Endothelial cell (in vitro differentiated cells): Measurements from ENCODE around the gene RAB11FIP2. TPM values are rescaled to one million over a fixed set of nuclear protein-coding genes. Genes with fewer than 3 reads are reported as not detected.

ENCODE experiments used
- DNase-seq: peaks from one replicate; pipeline ENCODE4 v3.0.0; 2021; ENCODE audit warnings: low spot score
- H3K27ac Mint-ChIP-seq: one replicate; pipeline ENCODE4 v1.8.0; 2021; ENCODE audit warnings: mixed read lengths, inconsistent platforms; ENCODE audit not compliant: unreplicated experiment
- H3K27me3 Mint-ChIP-seq: one replicate; pipeline ENCODE4 v1.8.0; 2021; ENCODE audit warnings: mild to moderate bottlenecking, moderate library complexity, mixed read lengths, inconsistent platforms; ENCODE audit not compliant: unreplicated experiment
- H3K36me3 Mint-ChIP-seq: one replicate; pipeline ENCODE4 v1.8.0; 2021; ENCODE audit warnings: mild to moderate bottlenecking, low read depth, mixed read lengths, inconsistent platforms; ENCODE audit not compliant: unreplicated experiment
- H3K4me1 Mint-ChIP-seq: one replicate; pipeline ENCODE4 v1.8.0; 2021; ENCODE audit warnings: mild to moderate bottlenecking, mixed read lengths, inconsistent platforms; ENCODE audit not compliant: unreplicated experiment
- H3K4me3 Mint-ChIP-seq: one replicate; pipeline ENCODE4 v1.8.0; 2021; ENCODE audit warnings: mild to moderate bottlenecking, mixed read lengths, inconsistent platforms; ENCODE audit not compliant: unreplicated experiment
- H3K9me3 Mint-ChIP-seq: one replicate; pipeline ENCODE4 v1.8.0; 2021; ENCODE audit warnings: mixed read lengths, inconsistent platforms; ENCODE audit not compliant: unreplicated experiment
- total RNA-seq: library from RNA; stranded (reverse); fragmentation: NEBNext Ultra II Directional; extraction: Animal tissue kit (Norgen Biotek cat#: 25700); gene quantifications from one replicate; pipeline ENCODE4 v1.2.1, GENCODE V29; 2021; ENCODE audit not compliant: unreplicated experiment
- TF ChIP-seq, protein P1 (sequence below): fragments of 200-600 bp; sonication (generic); IDR thresholded peaks from one replicate; pipeline ENCODE4 v1.5.0; 2021; ENCODE audit warnings: antibody characterized with exemption; ENCODE audit not compliant: unreplicated experiment

RAB11FIP2 gene
- total RNA-seq, 1 donor from 2014 or later, result 10.9 TPM

DNA sequence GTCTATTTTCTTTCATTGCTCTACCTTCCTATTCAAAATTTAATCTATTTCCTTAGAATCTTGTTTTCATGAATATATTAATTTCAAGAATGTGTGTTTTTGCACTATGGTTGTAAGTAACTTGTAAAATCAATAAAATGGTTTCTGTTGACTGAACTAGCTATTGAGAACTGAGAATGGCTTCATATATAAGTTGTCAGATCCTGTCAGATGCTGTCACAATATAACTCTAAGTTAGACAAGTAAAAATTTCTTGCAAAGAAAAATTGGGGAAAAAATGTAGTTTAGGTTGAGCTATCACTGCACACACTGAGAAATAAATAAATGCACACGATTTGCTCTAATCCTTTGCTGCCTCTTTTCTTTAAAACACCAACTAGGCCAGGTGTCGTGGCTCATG is 89.8 kb downstream of the RAB11FIP2 start:
- no peaks in the 10 kb centered on the region for H3K9me3 Mint-ChIP-seq
- peaks cover 1% of the 10 kb centered on the region for H3K27me3 Mint-ChIP-seq
- no peaks in the 10 kb centered on the region for H3K4me1 Mint-ChIP-seq
- TF ChIP-seq, protein P1, sequence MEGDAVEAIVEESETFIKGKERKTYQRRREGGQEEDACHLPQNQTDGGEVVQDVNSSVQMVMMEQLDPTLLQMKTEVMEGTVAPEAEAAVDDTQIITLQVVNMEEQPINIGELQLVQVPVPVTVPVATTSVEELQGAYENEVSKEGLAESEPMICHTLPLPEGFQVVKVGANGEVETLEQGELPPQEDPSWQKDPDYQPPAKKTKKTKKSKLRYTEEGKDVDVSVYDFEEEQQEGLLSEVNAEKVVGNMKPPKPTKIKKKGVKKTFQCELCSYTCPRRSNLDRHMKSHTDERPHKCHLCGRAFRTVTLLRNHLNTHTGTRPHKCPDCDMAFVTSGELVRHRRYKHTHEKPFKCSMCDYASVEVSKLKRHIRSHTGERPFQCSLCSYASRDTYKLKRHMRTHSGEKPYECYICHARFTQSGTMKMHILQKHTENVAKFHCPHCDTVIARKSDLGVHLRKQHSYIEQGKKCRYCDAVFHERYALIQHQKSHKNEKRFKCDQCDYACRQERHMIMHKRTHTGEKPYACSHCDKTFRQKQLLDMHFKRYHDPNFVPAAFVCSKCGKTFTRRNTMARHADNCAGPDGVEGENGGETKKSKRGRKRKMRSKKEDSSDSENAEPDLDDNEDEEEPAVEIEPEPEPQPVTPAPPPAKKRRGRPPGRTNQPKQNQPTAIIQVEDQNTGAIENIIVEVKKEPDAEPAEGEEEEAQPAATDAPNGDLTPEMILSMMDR, result no peak
- H3K36me3 Mint-ChIP-seq, result no peaks in the 10 kb centered on the region
- no peak overlapping the region for H3K4me3 Mint-ChIP-seq
- H3K27ac Mint-ChIP-seq, result no peak overlapping the region
- no peak for DNase-seq

DNA sequence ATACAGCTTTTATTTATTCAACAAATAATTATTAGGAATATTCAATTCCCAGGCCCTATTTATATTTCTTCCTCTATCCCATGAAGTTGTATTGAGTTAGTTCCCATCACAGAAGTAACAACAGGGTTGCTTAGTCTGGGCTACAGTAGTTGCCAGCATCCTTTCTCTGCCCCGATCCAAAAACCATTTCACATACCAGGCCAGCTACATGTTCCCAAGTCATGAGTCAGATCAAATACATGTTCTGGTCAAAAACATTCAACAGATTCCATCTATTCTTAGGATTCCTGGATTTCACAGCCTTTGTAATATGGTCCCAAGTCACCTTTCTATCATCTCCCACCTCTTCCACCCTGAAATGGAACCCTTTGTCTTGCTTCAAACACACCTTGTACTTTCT is 91.6 kb downstream of the RAB11FIP2 start:
- H3K27ac Mint-ChIP-seq, result no peak overlapping the region
- DNase-seq, result no peak
- no peaks in the 10 kb centered on the region for H3K4me1 Mint-ChIP-seq
- TF ChIP-seq, protein P1, result no peak
- H3K9me3 Mint-ChIP-seq, result no peaks in the 10 kb centered on the region
- H3K27me3 Mint-ChIP-seq, result no peaks in the 10 kb centered on the region
- no peak overlapping the region for H3K4me3 Mint-ChIP-seq
- H3K36me3 Mint-ChIP-seq, result no peaks in the 10 kb centered on the region
